B cell (primary cell): ENCODE measurements around the gene TBC1D21. TPM values are rescaled to one million over a fixed set of nuclear protein-coding genes. Genes with fewer than 3 reads are reported as not detected.
"Not testable (repeated sequence)": the region's sequence is repeated elsewhere in the genome, so short reads cannot be mapped to it uniquely, and the experiment has no call there.

Experiments used
- ATAC-seq: fragments of 200-7000 bp; cut with Tn5 transposase; one replicate; pipeline ENCODE4 v1.10.0; 2021; ENCODE audit warnings: low read depth, mild to moderate bottlenecking, moderate number of reproducible peaks, moderate library complexity
- CTCF ChIA-PET: fragments of 350-600 bp; sonication (Branson Sonifier 250); formaldehyde crosslinking; loops from one replicate; lab custom pipeline; 2021; ENCODE audit warnings: antibody characterized with exemption, inconsistent platforms; lab: Charles Lee
- POLR2A ChIA-PET: fragments of 350-600 bp; sonication (Branson Sonifier 250); formaldehyde crosslinking; loops from one replicate; lab custom pipeline; 2021; ENCODE audit warnings: antibody characterized with exemption; lab: Charles Lee
- DNase-seq: peaks from one replicate; pipeline ENCODE4 v3.0.0; 2013
- H2AFZ ChIP-seq: 2 replicates; pipeline ENCODE4 v1.6.1; 2012; ENCODE audit warnings: mild to moderate bottlenecking, low read depth, low read length; ENCODE audit not compliant: insufficient read depth, poor library complexity, severe bottlenecking
- H3K27ac ChIP-seq, 2 donors: 1 replicate in 1 of 2; 2 replicates in 1 of 2; pipeline ENCODE4 v1.5.1; 2012 to 2013; ENCODE audit warnings: low read length in 2 of 2, mild to moderate bottlenecking in 2 of 2, moderate library complexity in 1 of 2
- H3K27me3 ChIP-seq, 4 experiments: fragments of 200-600 bp in 1 of 4; sonication (generic) in 1 of 4; replicated peaks in 1 of 4; 1 replicate in 2 of 4; 2 replicates in 2 of 4; pipeline versions ENCODE4 v1.6.1 to v1.7.0; 2013 to 2016; ENCODE audit warnings: low read length in 3 of 4, mild to moderate bottlenecking in 2 of 4, mixed read lengths in 1 of 4, moderate library complexity in 1 of 4; ENCODE audit not compliant: insufficient read depth in 4 of 4, control insufficient read depth in 3 of 4; ENCODE audit errors: control extremely low read depth in 1 of 4
- H3K36me3 ChIP-seq, 2 experiments: replicated peaks in 1 of 2; 1 replicate in 1 of 2; 2 replicates in 1 of 2; pipeline versions ENCODE4 v1.6.1 to v1.7.1; 2013; ENCODE audit warnings: low read length in 1 of 2; ENCODE audit not compliant: insufficient read depth in 2 of 2, control insufficient read depth in 1 of 2; ENCODE audit errors: control extremely low read depth in 1 of 2, extremely low read depth in 1 of 2
- H3K4me1 ChIP-seq, 2 donors: fragments of 200-600 bp in 1 of 2; sonication (generic) in 1 of 2; 1 replicate in 1 of 2; 2 replicates in 1 of 2; pipeline versions ENCODE4 v1.5.1 to v1.6.1; 2013 to 2017; ENCODE audit warnings: low read length in 2 of 2; ENCODE audit not compliant: control insufficient read depth in 2 of 2, insufficient read depth in 2 of 2
- H3K4me2 ChIP-seq: replicated peaks from 2 replicates; pipeline ENCODE3; 2012; ENCODE audit warnings: mild to moderate bottlenecking, low read depth, low read length; ENCODE audit not compliant: poor library complexity, severe bottlenecking
- H3K4me3 ChIP-seq, 5 experiments: fragments of 200-600 bp in 1 of 5; sonication (generic) in 1 of 5; 1 replicate in 3 of 5; 2 replicates in 2 of 5; pipeline versions ENCODE4 v1.5.1 to v1.7.0; 2011 to 2016; ENCODE audit warnings: low read length in 4 of 5, mild to moderate bottlenecking in 4 of 5, low read depth in 2 of 5, control low read depth in 1 of 5, moderate library complexity in 1 of 5; ENCODE audit not compliant: insufficient read depth in 1 of 5; ENCODE audit errors: control extremely low read depth in 1 of 5, extremely low read depth in 1 of 5
- H3K79me2 ChIP-seq: fragments of 200-600 bp; sonication (generic); one replicate; pipeline ENCODE4 v1.6.0; 2016; ENCODE audit warnings: low read length; ENCODE audit not compliant: control insufficient read depth, insufficient read depth
- H3K9ac ChIP-seq: fragments of 200-600 bp; sonication (generic); 2 replicates; pipeline ENCODE4 v1.6.1; 2017; ENCODE audit warnings: mild to moderate bottlenecking, low read length, moderate library complexity
- H3K9me3 ChIP-seq, 3 donors: one replicate each; pipeline versions ENCODE4 v1.6.1 to v1.7.1; 2013; ENCODE audit warnings: low read length in 2 of 3; ENCODE audit not compliant: control insufficient read depth in 2 of 3, insufficient read depth in 1 of 3; ENCODE audit errors: control extremely low read depth in 1 of 3
- H4K20me1 ChIP-seq: 2 replicates; pipeline ENCODE4 v1.6.0; 2012; ENCODE audit warnings: mild to moderate bottlenecking, low read length; ENCODE audit not compliant: insufficient read depth, control insufficient read depth, poor library complexity, severe bottlenecking
- H3K27ac Mint-ChIP-seq: one replicate; pipeline ENCODE4 v1.8.0; 2021; ENCODE audit warnings: mixed read lengths
- H3K27me3 Mint-ChIP-seq: one replicate; pipeline ENCODE4 v1.8.0; 2021; ENCODE audit warnings: mixed read lengths
- H3K4me1 Mint-ChIP-seq: one replicate; pipeline ENCODE4 v1.8.0; 2021; ENCODE audit warnings: mixed read lengths
- H3K4me3 Mint-ChIP-seq: one replicate; pipeline ENCODE4 v1.8.0; 2021; ENCODE audit warnings: mixed read lengths
- H3K9me3 Mint-ChIP-seq: one replicate; pipeline ENCODE4 v1.8.0; 2022; ENCODE audit warnings: mixed read lengths; ENCODE audit not compliant: insufficient read depth
- CTCF ChIP-seq: fragments of 200-600 bp; IDR thresholded peaks from one replicate; pipeline ENCODE4 v1.8.0; 2022; ENCODE audit warnings: antibody characterized with exemption, mild to moderate bottlenecking
- EZH2 ChIP-seq: IDR thresholded peaks from 2 replicates; pipeline ENCODE4 v1.6.1; 2012; ENCODE audit warnings: borderline replicate concordance, low read depth, mild to moderate bottlenecking, moderate library complexity, low read length; ENCODE audit not compliant: insufficient read depth, poor library complexity, severe bottlenecking
- WGBS: methylation state at CpG from one replicate; pipeline ENCODE4 v1.1.5; 2013; ENCODE audit warnings: missing lambda C conversion rate; ENCODE audit not compliant: insufficient coverage; 5-methylcytosine and 5-hydroxymethylcytosine counted together
- intact Hi-C: fragments of 100-400 bp; cut with micrococcal nuclease; formaldehyde crosslinking; loops from one replicate; pipeline ENCODE4 v1.10.0; 2022
- polyA plus RNA-seq: library from polyadenylated mRNA; depleted of rRNA; stranded (reverse); fragments of >200 nt; gene quantifications from 2 replicates; pipeline ENCODE4 v1.2.3, GENCODE V29; 2012
- total RNA-seq, 2 donors: library from RNA; stranded (reverse); fragments of 120-200 nt in 1 of 2; gene quantifications; 1 replicate in 1 of 2; 2 replicates in 1 of 2; pipeline versions ENCODE4 v1.2.3 to v1.2.4, GENCODE V29; 2013 to 2022

TBC1D21 gene
- total and polyA plus RNA-seq, 2 donors (not counting 1 experiment from before 2014, with no cell fraction given) = not detected

DNA sequence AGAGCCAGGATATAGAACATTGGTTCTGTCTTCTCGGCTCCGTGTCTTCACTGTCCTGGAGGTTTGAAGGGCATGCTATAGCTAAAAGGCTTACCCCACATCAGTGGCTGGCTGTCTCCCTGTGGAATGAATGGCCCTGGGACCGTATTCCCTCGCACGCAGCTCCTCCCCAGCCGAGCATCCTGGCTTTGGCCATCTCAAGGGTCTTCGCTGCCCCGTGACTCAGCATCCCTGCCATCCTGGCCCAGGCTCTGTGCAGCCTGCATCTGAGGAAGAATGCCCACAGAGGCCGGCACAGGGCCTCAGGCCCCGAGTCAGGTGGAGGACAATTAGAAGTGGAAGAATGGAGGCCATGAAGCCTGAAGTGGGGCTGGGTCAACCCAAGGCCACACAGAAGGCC, 63.9 kb downstream of the TBC1D21 start:
- ATAC-seq = no peak
- H3K4me1 Mint-ChIP-seq = peaks cover 5% of the 10 kb centered on the region
- ChIA-PET POLR2A (no interaction called here), CTCF (interaction anchor here (1.6 kb wide), 1 partner anchor 30 kb away, joined by 4 read pairs; no protein-coding TSS in a partner anchor)
- Histone ChIP-seq H3K9me3 (no peaks in the 10 kb centered on the region), H3K4me1 (no peaks in the 10 kb centered on the region), H3K36me3 (no peaks in the 10 kb centered on the region), H3K27me3 (peaks cover 0 to 13% (median 0%) of the 10 kb centered on the region in 4 experiments), H2AFZ (no peak overlapping the region), H4K20me1 (no peaks in the 10 kb centered on the region), H3K9ac (no peak overlapping the region), H3K4me3 (no peak overlapping the region), H3K79me2 (no peaks in the 10 kb centered on the region), H3K27ac (no peak overlapping the region), H3K4me2 (no peak overlapping the region)
- WGBS = 83% methylated on average over 9 of the region's 10 CpGs
- TF ChIP-seq EZH2 = no peak
- no peak for TF ChIP-seq CTCF
- peaks cover 21% of the 10 kb centered on the region for H3K27me3 Mint-ChIP-seq
- no peak for DNase-seq
- H3K9me3 Mint-ChIP-seq = no peaks in the 10 kb centered on the region
- H3K4me3 Mint-ChIP-seq = no peak overlapping the region
- H3K27ac Mint-ChIP-seq = no peak overlapping the region
- intact Hi-C loops = no loop called here

DNA sequence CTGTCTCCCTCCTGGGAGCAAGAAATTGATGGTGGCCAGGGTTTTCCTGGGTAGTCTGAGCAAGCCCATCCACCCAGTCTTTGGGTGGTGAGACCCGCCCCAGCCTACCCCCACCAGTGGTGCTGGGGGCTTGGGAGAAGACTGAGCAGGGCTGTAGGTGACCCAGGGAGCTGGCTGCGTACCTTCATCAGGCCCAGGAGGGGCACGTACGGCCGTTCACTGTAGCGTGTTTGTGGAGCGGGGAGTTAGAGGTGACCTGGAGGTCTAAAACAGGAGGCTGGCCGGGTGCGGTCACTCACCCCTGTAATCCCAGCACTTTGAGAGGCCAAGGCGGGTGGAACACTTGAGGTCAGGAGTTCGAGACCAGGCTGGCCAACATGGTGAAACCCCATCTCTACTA, 64.4 kb downstream of the TBC1D21 start:
- no peaks in the 10 kb centered on the region for H3K9me3 ChIP-seq
- peaks cover 0 to 9% (median 0%) of the 10 kb centered on the region in 4 experiments for H3K27me3 ChIP-seq
- no peak overlapping the region for H3K4me3 Mint-ChIP-seq
- CTCF ChIA-PET = no interaction called here
- intact Hi-C loops = no loop called here
- no peaks in the 10 kb centered on the region for H4K20me1 ChIP-seq
- 94% methylated on average over 9 of the region's 11 CpGs for WGBS
- H3K4me2 ChIP-seq = no peak overlapping the region
- H3K4me1 Mint-ChIP-seq = peaks cover 5% of the 10 kb centered on the region
- no peaks in the 10 kb centered on the region for H3K36me3 ChIP-seq
- H3K9me3 Mint-ChIP-seq = no peaks in the 10 kb centered on the region
- no peak overlapping the region for H2AFZ ChIP-seq
- H3K27ac ChIP-seq = no peak overlapping the region
- no peak overlapping the region for H3K27ac Mint-ChIP-seq
- H3K4me3 ChIP-seq = no peak overlapping the region
- H3K27me3 Mint-ChIP-seq = peaks cover 21% of the 10 kb centered on the region
- H3K9ac ChIP-seq = no peak overlapping the region
- no peaks in the 10 kb centered on the region for H3K4me1 ChIP-seq
- TF ChIP-seq EZH2 = no peak
- no peak for TF ChIP-seq CTCF
- no peak for ATAC-seq
- no peaks in the 10 kb centered on the region for H3K79me2 ChIP-seq
- DNase-seq = no peak
- POLR2A ChIA-PET = no interaction called here

GRCh38 chr15:73938516-73938915, 65.2 kb downstream of the TBC1D21 start:
- DNase-seq, H3K4me3 Mint-ChIP-seq, H3K4me2 ChIP-seq, H3K4me1 Mint-ChIP-seq, intact Hi-C loops, H3K36me3 ChIP-seq, H3K79me2 ChIP-seq, H3K27ac ChIP-seq, H4K20me1 ChIP-seq, H3K27ac Mint-ChIP-seq, POLR2A ChIA-PET, H2AFZ ChIP-seq, H3K4me3 ChIP-seq, H3K27me3 ChIP-seq, H3K9ac ChIP-seq, H3K9me3 ChIP-seq, ATAC-seq, H3K4me1 ChIP-seq, H3K9me3 Mint-ChIP-seq: not testable (repeated sequence)
- WGBS = 94% methylated on average over 7 of the region's 8 CpGs
- peaks cover 21% of the 10 kb centered on the region for H3K27me3 Mint-ChIP-seq
- CTCF ChIA-PET = interaction anchor here (0.8 to 1.1 kb wide), 2 partner anchors 10 to 33 kb away, joined by 4 read pairs; no protein-coding TSS in a partner anchor
